IPS-11a (cell line): ENCODE measurements around the gene GALNT2.

Source experiments
- H3K4me3 ChIP-seq: one replicate; pipeline ENCODE4 v1.5.1; 2013; ENCODE audit warnings: low read depth, low read length, control low read depth

Gene GALNT2

DNA sequence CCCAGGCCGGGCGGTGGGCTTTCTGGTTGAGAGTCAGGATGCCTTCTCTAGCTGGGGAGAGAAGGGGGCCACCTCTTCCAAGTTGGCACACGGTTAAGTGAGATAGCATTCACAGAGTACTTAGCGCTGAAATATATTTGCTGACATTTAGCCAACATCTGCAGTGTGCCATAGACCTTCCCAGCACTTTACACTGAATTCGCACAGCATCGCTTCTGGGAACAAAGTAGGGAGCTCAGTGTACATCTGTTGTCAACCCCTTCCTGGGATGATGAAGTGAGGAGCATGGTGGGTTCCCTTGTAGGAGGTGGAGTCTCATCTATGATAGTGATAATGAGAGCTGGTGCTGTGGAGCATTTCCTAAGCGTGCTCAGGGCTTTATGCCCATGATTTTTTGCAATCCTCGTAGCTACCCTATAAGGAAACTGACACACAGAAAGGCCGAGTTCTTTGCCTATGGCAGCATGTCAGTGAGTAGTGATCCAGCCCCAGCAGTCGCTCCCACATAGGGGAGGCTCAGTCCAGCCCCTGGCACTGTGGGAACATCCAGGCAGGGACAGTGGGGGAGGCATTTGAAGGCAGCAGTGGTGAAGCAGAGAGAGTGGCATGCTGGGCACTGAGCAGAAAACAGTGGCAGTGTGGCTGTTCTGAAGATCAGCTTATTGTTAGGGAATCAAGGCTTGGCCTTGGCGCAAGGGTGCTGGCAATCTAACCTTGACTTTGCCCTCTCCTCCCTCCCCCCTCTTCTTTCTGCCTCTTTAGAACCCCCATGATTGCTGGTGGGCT, 182.8 kb downstream of the GALNT2 start:
- no peak overlapping the region for H3K4me3 ChIP-seq

DNA sequence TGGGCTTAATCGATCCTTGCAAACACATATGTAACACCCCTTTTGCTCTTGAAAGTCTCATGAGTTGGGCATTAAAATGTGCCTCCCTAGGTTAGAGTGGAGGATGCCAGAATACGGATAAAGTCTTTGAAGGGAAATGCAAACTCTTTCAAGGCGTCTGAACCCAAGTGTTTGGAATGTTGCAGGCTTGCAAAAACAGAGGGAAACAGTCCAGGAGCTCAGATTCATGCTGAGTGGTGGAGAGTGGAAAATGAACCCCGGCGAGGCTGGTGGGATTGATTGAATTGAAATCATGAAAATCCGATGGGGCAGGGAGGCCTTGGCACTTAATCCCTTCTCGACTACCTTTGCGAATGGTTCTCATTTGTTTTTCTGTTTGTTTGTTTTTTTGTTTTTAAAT, 183.6 kb downstream of the GALNT2 start:
- H3K4me3 ChIP-seq, result no peak overlapping the region

DNA sequence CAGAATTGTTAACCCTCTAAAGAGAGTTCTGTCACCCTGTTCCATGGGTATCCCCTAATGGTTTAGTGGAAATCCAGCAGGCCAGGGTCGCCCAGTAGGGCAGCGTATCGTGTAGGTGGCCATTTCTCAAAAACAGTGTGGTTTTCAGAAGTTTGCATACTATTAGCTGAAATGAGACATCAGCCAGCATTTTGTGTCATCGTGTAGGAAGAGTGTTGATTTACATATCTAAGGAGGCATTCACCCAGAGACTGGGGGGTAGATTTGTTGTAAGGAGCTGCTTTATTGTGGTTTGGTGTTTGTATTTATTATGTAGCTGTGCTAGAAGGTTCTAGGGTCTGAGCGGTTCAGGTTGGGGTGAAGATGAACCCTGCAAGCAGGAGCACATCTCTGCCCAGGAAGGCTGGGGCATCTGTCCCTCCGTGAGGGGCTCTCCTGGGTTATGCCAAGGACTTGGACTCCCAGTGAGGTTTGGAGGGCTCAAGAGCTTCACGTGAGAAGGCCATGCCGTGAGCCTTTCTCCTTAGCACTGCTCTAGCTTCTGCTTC, 184.7 kb downstream of the GALNT2 start:
- H3K4me3 ChIP-seq, result no peak overlapping the region

DNA sequence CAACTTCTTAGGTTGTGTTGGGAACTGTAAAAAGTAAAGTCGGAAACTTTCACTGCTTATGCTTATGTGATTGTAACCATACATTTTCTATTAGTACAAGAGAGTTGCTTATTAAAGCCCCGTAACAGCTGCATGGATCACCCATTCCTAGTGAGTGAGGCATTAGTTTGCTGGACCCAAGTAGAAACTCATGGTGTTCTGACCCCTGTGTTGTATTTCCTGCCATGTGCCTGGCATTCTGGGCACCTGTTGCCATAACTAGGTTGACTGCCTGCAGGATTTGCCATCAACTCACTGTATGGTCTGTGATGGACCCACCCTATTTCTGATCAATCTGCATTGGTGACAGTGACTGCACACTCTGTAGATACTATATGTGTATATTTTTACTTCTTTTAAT, 186.1 kb downstream of the GALNT2 start:
- H3K4me3 ChIP-seq, result no peak overlapping the region

DNA sequence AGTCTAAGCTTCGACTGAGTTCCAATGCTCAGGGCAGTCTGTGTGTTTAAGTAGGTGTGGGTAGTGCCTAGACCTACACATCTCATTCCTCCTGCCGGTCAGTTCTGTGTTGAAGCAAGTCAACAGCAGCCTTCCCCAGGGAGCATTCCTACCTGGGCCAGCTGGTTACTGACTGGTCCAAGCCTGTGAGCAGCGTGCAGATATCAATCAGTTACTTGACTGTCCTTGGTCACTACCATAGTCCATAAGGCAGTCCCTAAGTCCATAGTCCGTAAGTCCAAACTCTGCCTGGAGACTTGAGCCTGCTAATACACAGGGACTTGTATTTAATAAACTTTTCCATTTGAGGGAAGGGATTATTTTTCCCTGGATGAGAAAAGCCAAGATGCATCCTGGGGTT, 187.2 kb downstream of the GALNT2 start:
- no peak overlapping the region for H3K4me3 ChIP-seq

DNA sequence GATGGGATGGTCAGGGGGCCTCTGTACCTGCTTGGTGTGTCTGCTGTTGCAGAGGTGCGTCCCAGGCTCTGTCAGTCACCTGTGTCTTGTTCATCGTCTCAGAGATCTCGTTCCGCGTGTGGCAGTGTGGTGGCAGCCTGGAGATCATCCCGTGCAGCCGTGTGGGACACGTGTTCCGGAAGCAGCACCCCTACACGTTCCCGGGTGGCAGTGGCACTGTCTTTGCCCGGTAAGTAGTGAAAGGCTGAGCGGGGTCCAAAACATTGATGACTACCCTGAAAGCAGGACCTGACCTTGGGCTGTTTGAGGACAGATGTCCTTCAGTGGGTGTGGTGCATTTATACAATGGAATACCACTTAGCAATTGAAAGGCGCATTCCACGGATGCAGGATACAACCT, 188.1 kb downstream of the GALNT2 start:
- no peak overlapping the region for H3K4me3 ChIP-seq

DNA sequence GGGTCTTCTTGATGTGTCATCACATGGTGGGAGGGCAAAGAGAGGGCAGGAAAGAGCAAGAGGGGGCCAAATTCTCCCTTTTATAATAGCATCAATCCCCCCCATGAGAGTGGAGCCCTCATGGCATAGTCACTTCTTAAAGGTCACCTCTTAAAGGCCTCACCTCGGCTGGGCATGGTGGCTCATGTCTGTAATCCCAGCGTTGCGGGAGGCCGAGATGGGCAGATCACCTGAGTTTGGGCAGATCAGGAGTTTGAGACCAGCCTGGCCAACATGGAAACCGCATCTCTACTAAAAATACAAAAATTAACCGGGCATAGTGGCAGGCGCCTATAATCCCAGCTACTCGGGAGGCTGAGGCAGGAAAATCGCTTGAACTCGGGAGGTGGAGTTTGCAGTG, 189.0 kb downstream of the GALNT2 start:
- no peak overlapping the region for H3K4me3 ChIP-seq

DNA sequence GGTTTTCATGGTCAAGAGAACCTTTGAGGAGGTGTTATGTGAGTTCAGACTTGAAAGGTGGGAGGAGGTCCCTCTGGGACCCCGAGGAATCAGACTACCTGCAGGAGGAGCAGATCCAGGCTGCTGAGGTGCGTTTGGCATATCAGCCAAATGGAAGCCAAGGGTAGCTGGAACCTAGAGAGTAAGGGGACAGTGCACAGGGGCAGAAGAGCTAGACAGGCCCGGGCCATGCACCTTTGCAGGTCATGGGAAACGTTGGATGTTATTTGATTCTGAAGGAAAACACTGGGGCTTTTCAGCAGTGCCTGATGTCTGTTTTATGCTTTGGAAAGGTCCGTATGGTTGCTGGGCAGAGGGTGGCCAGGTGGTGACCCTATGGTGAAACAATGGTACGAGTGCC, 189.9 kb downstream of the GALNT2 start:
- H3K4me3 ChIP-seq, result no peak overlapping the region

DNA sequence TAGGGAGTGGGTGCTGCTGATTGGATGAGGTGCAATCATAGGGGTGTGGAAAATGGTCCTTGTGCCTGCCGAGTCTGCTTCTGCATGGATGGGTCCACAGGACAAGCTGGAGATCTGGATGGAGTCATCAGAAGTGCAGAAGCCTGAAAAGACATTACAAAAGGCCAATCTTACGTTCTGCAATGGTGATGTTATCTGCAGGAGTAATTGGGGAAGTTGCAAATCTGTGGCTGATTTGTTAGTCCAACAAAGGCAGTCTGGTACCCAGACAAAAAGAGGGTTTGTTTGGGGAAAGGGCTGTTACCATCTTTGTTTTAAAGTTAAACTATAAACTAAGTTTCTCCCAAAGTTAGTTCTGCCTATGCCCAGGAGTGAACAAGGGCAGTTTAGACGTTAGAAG, 192.6 kb downstream of the GALNT2 start:
- H3K4me3 ChIP-seq, result no peak overlapping the region

DNA sequence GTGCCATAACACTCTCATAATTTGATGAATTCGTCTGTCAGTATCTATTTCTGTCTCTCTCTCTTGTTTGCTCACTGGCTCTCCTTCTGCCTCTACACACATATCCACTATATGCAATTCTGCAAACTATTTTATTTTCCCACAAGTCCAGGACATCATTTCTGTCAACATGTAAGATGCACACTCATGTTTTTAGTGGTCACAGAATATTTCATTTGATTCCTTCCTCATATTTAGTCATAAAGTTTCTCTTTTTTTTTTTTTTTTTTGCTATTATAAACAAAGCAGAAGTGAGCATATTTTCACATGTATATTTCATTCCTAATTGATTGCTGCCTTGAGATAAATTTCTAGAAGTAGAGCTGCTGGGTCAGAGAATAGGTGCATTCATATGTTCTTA, 193.8 kb downstream of the GALNT2 start:
- no peak overlapping the region for H3K4me3 ChIP-seq

DNA sequence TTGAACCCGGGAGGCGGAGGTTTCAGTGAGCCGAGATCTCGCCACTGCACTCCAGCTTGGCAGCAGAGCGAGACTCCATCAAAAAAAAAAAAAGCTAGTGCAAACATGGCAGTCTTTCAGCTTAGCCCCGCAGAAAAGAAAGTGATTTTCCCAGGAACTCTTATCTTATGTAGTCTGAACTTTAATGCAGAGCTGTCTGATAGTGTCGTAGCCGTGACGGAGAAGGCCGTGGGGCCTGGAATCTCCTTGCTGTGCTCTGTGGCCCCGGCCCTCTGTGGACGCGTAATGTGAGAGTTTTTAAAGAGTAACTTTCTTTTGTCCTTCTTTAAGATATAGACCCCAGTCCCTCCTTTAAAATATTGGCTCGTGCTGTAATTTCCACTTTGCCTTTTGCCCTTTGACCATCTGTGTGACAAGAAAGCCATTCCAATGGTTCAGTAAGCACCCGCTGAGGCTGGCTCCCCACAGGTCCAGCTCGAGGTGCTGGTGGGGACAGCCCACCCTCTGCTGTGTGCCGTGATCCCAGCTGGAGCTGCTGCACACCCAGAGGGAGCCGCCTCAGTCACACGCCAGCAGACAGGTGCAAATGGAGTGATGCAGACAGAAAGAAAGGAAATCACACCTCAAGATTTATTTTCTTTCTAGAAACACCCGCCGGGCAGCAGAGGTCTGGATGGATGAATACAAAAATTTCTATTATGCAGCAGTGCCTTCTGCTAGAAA, 195.1 kb downstream of the GALNT2 start:
- no peak overlapping the region for H3K4me3 ChIP-seq

DNA sequence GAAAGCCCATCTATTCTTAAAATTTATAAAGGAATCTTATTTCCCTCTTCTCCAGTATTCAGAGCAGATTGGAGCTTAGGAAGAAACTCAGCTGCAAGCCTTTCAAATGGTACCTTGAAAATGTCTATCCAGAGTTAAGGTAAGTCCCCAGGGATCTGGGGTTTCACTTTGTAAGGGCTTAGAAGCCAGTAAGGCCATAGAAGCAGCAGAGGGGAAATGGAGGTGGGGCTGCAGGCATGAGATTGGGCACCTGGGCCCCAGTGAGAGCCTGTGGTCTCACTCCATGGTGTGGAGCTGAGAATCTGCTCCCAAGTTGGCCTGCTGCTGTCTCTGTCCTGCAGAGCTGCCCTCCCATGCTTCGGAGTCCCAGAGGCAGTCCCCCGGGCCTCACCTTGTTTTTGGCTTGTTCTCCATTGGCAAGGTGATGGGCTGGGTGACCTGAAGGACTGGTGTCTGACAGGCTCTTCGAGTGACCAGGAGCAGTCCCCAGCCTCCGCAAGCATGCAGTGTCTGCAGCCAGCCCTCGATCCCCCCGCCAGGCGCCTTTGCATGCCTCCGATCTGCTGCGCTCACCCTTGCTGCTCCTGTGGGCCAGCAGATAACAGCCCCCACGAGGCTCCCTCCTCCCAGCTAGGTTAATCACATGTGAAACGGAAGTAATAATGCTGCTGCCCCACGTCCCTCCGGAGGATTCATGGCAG, 196.0 kb downstream of the GALNT2 start:
- no peak overlapping the region for H3K4me3 ChIP-seq

DNA sequence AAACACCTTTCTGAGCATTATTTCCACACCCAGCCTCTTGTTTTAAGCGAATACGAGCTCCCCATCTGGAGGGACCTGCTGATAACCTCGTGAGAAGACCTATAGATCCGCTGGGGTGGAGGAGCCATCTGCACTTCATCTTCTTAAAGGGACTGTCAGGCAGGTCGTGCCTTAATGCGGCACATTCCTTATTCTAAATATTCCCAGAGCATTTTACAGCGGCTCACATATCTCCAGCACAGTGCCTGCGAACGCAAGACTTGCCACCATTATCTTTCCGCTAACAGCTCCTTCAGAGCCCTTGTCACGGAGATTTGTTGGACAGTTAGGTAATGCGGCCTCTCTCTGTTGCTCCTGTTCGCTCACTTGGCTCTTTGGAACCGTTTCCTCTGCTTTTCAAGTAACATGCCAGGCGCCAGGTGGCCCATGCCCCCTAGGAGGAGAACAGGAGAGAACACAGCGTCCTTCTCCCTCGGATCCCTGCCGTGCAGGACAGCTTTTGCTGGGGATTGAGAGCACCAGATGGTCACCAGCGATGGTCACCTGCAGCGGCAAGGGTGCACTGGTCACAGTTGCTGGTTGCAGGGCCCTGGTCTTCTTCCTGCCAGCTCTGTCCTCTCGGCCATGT, 196.6 kb downstream of the GALNT2 start:
- H3K4me3 ChIP-seq, result no peak overlapping the region

DNA sequence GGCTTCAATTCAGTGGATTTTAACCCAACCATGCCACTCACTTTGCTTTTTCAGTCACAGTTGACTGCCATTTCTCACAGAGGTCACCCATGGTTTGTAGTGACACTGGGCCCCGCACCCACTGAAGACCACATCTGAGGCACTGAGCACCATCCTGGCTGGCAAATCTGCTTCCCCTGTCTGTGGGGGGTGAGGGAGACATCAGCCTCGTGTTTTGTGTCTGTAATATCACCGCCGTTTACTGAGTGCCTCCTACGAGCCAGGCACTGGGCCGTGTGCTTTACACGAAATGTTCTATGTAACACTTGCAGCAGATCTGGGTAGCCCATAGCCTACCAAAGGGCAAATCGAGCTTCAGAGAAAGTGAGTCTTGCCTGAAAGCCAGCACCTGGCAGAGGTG, 197.3 kb downstream of the GALNT2 start:
- H3K4me3 ChIP-seq, result no peak overlapping the region

DNA sequence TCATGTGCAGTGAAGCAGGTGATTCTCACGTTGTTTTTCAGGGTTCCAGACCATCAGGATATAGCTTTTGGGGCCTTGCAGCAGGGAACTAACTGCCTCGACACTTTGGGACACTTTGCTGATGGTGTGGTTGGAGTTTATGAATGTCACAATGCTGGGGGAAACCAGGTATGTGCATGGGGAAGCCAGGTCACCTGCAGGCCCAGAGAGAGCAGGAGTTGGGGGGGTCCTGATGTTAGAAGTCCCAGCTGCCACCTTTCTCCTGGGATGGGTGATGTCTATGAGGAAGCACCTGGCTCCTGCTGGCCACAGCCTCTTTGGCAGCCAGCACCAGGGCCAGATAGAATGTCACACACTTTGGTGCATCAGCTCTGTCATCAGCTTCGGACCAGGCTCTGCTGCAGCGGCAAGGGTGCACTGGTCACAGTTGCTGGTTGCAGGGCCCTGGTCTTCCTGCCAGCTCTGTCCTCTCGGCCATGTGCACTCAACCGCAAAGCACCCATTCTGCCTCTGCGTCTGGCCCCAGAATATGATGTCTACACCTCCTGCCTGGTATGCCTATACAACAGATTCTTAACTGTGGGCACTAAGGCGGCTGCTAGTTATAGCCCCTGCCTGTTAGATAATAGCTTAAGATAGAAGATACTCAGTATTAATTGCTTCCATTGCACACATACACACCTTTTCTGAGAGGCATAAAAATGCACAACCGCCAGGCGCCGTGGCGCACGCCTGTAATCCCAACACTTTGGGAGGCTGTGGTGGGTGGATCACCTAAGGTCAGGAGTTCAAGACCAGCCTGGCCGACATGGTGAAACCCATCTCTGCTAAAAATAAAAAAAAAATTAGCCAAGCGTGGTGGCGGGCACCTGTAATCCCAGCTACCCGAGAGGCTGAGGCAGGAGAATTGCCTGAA, 198.4 kb downstream of the GALNT2 start:
- H3K4me3 ChIP-seq, result no peak overlapping the region

DNA sequence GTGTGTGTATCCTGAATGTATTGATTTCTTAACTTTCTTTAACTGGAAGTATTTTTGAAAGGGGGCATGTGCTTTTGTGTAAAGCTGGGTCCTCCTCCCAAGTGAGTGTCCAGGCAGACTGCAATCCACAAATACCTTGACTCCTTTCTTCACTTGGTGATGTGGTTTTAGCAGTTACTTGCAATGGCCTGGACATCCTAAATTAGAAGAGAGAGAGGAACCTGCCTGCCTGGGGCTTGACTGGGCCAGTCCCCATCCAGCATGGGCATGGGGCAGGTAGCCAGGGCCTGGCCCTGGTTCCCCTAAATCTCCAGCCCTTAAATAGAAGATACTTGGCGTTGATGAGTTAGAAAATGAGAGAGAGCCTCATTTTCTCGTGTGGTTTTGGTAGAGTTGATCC, 199.4 kb downstream of the GALNT2 start:
- H3K4me3 ChIP-seq, result no peak overlapping the region

DNA sequence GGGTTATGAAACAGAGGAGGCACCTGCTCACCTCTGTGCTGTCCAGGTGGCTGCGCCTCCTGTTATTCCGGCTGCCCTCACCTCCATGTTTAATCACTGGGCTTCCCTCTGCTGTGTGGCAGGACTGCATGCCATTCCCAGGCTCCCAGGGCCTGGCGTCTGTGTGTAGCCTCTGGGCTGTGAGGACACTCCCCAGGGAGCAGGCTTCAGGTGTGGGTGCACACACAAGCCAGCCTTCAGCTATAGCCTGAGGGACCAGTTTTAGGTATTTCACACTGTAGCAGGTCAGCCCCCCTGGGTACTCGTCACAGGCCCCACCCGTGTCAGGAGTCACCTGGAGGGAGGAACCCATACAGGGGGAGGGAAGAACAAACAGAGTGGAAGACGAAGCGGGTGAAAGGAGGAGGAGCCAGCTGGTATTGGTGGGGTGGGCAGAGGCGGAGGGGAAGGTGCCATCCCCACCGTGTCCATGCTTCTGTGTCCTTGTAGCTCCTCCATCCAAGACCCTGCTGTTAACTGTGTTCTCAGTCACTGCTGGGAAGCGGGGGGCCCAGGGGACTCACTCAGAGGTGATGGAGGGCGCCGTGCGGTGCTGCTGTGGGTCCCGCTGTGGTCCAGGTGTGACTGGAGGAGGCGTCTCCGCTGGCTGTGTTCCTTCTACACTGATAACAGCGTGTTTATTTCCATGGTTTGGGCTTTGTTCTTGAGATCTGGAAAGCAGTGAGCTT, 200.5 kb downstream of the GALNT2 start:
- H3K4me3 ChIP-seq, result no peak overlapping the region

DNA sequence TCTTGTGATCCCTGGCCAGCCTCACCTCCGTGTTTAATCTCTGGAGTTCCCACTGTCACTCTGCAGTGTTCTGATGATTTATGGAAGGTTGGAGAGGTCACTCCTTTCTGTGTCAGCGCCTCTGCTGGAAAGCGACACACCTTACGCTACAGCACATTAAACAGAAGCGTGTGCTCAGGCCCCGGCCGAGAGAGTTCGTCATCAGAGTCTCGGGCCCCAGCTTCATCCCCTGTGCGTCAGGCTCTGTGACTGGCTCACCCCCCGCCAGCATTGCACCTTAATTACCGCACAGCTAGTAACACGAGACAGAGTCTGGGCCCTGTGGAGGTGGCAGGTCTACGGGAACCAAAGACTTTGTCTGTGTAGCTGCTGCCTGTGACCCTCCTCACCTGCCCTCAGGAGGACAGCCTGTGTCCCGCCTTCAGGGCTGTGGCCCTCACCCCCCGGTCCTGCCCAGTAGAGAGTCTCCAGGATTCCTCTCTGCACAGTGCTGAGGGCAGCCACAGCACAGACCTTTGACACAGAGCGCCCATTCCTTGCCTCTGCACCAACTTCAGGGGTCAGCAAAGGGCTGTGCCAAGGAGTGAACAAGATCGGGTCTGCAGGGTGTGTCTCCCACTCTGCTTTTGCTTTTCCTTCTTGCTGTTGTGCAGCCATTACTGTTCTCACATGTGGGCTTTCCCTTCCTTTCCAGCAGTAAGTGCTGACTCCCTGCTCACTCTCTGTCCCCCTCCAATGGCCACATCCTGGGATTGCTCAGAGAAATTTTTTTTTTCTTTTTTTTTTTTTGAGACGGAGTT, 201.5 kb downstream of the GALNT2 start:
- H3K4me3 ChIP-seq, result no peak overlapping the region

DNA sequence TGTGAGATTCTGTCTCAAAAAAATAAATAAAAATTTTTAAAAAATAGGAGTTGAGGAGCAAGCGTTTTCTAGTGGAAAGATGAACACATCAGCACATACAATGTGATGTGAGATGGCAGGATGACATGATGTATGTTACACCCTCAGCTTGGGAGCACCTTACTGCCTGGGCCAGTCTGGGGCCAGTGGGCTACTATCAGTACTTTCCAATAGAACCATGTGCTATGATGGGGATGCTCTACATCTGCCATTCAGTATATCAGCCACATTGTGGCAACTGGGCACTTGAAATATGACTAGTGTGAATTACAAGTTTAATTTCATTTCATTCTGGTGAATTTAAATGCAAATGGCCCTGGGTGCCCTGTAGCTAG, 203.1 kb downstream of the GALNT2 start:
- no peak overlapping the region for H3K4me3 ChIP-seq
